Peyer's patch (tissue), 4 donors: ENCODE measurements around the gene SBNO1. TPM values are rescaled to one million over a fixed set of nuclear protein-coding genes. Genes with fewer than 3 reads are reported as not detected.

ENCODE experiments used
- DNase-seq, 3 donors: peaks; one replicate each; pipeline ENCODE4 v3.0.0-alpha.2; 2017 to 2019
- H3K27ac ChIP-seq, 4 donors: fragments of 200-600 bp; sonication (generic); one replicate each; pipeline ENCODE4 v1.5.1; 2016 to 2019
- H3K27me3 ChIP-seq, 2 donors: fragments of 200-600 bp; sonication (generic); one replicate each; pipeline ENCODE4 v1.5.1; 2019
- H3K36me3 ChIP-seq, 3 donors: fragments of 200-600 bp; sonication (generic); one replicate each; pipeline ENCODE4 v1.5.1; 2016 to 2019
- H3K4me1 ChIP-seq, 4 donors: fragments of 200-600 bp; sonication (generic); one replicate each; pipeline ENCODE4 v1.5.1; 2016 to 2019
- H3K4me3 ChIP-seq, 4 donors: fragments of 200-600 bp; sonication (generic); 1 replicate in 3 of 4; 2 replicates in 1 of 4; pipeline ENCODE4 v1.5.1; 2016 to 2019; ENCODE audit warnings: mild to moderate bottlenecking in 1 of 4
- H3K9me3 ChIP-seq, 4 donors: fragments of 200-600 bp; sonication (generic); one replicate each; pipeline ENCODE4 v1.5.1; 2016 to 2019; ENCODE audit warnings: mild to moderate bottlenecking in 1 of 4
- POLR2A ChIP-seq, 2 donors: fragments of 450-650 bp; IDR thresholded peaks; one replicate each; pipeline ENCODE4 v1.5.1; 2017; ENCODE audit warnings: antibody characterized with exemption in 2 of 2, mild to moderate bottlenecking in 2 of 2, moderate library complexity in 2 of 2
- total RNA-seq, 4 donors: library from RNA; depleted of rRNA; stranded (reverse); fragments of >200 nt; gene quantifications; one replicate each; pipeline ENCODE4 v1.1.0, GENCODE V29; 2016
- TF ChIP-seq, protein P1 (sequence below), 6 experiments: fragments of 450-650 bp in 4 of 6; fragments of 200-600 bp in 2 of 6; sonication (generic) in 1 of 6; IDR thresholded peaks; one replicate each; pipeline ENCODE4 v1.5.1; 2017 to 2019; ENCODE audit warnings: antibody characterized with exemption in 6 of 6, mild to moderate bottlenecking in 3 of 6, moderate library complexity in 1 of 6

The SBNO1 gene
- total RNA-seq, 4 donors from 2014 or later: 16.2 to 23.9 (median 18.8) TPM

DNA sequence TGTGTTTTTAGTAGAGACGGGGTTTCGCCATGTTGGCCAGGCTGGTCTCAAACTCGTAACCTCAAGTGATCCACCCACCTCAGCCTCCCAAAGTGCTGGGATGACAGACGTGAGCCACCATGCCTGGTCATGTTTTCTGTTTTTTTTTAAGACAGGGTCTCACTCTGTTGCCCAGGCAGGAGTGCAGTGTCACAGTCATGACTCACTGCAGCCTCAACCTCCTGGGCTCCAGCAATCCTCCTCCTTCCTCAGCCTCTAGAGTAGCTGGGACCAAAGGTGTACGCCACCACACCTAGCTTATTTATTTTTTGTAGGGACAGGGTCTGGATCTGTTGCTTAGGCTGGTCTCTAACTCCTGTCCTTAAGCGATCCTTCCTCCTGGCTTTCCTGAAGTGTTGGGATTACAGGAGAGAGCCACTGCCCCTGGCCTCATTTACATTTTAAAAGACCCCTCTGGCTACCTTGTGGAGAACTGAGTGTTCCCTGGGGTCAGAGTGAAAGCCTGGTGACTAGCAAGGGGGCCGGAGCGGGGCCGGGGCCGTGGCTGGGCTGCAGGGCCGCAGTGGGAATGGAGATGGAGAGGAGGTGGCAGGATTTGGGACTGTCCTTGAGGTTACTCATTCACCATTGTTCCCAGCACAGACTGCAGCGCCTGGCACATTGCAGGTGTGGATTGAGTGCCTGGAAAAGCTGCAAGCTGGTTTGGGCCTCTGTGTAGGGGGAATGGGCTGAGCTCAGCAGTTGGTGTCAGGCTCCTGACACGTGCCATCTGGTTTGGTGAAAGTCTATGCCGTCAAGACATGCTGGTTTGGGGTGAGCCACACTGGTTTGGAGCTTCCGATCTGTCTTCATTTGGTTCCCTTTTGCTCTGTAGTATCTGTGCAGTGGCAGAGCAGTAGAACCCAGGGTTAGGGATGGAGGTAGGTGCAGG lies 37.4 kb upstream of the SBNO1 start:
- TF ChIP-seq, protein P1, sequence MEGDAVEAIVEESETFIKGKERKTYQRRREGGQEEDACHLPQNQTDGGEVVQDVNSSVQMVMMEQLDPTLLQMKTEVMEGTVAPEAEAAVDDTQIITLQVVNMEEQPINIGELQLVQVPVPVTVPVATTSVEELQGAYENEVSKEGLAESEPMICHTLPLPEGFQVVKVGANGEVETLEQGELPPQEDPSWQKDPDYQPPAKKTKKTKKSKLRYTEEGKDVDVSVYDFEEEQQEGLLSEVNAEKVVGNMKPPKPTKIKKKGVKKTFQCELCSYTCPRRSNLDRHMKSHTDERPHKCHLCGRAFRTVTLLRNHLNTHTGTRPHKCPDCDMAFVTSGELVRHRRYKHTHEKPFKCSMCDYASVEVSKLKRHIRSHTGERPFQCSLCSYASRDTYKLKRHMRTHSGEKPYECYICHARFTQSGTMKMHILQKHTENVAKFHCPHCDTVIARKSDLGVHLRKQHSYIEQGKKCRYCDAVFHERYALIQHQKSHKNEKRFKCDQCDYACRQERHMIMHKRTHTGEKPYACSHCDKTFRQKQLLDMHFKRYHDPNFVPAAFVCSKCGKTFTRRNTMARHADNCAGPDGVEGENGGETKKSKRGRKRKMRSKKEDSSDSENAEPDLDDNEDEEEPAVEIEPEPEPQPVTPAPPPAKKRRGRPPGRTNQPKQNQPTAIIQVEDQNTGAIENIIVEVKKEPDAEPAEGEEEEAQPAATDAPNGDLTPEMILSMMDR (IDR thresholded peaks at IDR 0.05): no peak
- no peak for TF ChIP-seq POLR2A (IDR thresholded peaks at IDR 0.05)

DNA sequence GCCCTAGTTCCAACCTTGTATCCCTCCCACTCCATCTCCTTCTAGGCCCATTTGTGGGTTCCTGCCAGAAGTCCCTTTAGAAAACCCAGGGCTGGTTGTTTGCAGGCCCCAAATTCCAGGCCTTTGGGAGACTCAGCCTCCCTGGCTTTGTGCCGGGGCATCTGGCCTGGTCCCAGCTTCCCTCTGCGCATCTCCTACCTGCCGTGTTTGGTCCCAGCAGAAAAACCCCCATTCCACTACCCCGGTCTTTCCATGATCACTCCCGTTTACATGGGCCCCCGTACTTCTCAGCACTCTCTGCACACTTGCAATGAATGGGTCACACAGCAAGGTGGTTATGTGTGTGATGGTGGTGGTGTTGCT lies 34.6 kb upstream of the SBNO1 start:
- H3K4me3 ChIP-seq: no peak overlapping the region
- H3K36me3 ChIP-seq: peaks cover 0 to 81% (median 0%) of the 10 kb centered on the region in 3 donors
- no peaks in the 10 kb centered on the region for H3K27me3 ChIP-seq
- no peaks in the 10 kb centered on the region for H3K4me1 ChIP-seq
- no peaks in the 10 kb centered on the region for H3K9me3 ChIP-seq
- peak overlapping the region in 2 of 4 donors; percentile 59 to 64 for H3K27ac ChIP-seq
- DNase-seq: no peak
- TF ChIP-seq POLR2A (IDR thresholded peaks at IDR 0.05): no peak
- TF ChIP-seq, protein P1 (IDR thresholded peaks at IDR 0.05): no peak

More for the DNA sequence above, 37.4 kb upstream of the SBNO1 start:
- Histone ChIP-seq H3K9me3 (no peaks in the 10 kb centered on the region), H3K4me3 (no peak overlapping the region), H3K4me1 (no peaks in the 10 kb centered on the region), H3K27me3 (no peaks in the 10 kb centered on the region), H3K27ac (no peak overlapping the region), H3K36me3 (peaks cover 0 to 81% (median 5%) of the 10 kb centered on the region in 3 donors)
- no peak for DNase-seq

DNA sequence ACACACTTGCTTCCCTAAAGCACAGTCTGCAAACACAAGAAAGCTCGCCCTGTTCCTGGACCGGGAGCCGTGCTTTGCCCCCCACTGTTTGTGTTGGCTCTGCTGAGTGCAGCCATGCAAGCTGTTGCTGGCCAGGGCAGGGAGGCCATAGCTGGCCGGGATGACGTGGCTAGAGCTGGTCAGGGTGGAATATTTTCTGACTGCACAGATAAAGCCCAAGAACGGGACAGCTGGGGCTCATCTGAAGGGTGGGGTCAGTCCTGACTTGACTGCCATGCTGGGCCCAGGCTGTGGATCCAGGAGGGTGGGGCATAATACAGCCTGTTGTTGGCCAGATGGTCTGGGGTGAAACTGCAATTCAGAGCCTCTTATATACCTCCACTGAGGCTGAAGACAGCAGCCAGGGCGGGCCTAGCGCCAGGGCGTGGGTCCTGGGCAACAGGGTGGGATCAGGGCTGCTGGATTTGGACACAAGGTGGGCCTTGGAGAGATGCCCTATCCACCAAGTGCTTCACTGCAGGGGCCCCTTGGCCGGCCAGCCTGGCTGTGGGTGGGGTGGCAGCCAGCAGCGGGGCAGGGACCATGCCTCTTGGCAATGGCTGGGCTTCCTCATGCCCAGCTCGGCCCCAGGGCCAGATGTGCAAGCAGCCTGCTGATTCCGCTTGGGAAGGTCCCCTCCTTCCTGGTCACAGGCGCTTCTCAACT lies 34.1 kb upstream of the SBNO1 start:
- Histone ChIP-seq H3K36me3 (peaks cover 0 to 80% (median 0%) of the 10 kb centered on the region in 3 donors), H3K9me3 (no peaks in the 10 kb centered on the region), H3K4me3 (no peak overlapping the region), H3K27ac (peak overlapping the region in 2 of 4 donors; percentile 59 to 64), H3K27me3 (no peaks in the 10 kb centered on the region), H3K4me1 (no peaks in the 10 kb centered on the region)
- TF ChIP-seq POLR2A (IDR thresholded peaks at IDR 0.05): no peak
- TF ChIP-seq, protein P1 (IDR thresholded peaks at IDR 0.05): no peak
- DNase-seq: peak in 2 of 3 donors; percentile 56 to 68

DNA sequence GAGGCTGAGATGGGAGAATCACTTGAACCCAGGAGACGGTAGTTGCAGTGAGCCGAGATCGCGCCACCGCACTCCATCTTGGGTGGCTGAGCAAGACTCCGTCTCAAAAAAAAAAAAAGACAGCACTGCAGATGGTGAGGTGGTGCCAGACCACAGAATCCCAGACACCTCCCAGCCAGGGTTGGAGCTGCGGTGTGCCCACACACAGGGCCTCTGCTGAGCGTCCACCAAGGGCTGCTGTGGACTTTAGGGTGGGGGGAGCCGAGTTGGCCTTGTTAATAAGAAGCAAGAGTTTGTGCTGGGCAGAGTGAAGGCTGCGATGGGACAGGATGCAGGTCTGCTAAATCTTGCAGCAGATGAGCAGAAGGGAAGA lies 33.5 kb upstream of the SBNO1 start:
- DNase-seq: no peak
- Histone ChIP-seq H3K27ac (peak overlapping the region in 2 of 4 donors; percentile 59 to 64), H3K9me3 (no peaks in the 10 kb centered on the region), H3K36me3 (peaks cover 0 to 80% (median 0%) of the 10 kb centered on the region in 3 donors), H3K4me1 (no peaks in the 10 kb centered on the region), H3K27me3 (no peaks in the 10 kb centered on the region), H3K4me3 (no peak overlapping the region)
- TF ChIP-seq, protein P1 (IDR thresholded peaks at IDR 0.05): no peak

DNA sequence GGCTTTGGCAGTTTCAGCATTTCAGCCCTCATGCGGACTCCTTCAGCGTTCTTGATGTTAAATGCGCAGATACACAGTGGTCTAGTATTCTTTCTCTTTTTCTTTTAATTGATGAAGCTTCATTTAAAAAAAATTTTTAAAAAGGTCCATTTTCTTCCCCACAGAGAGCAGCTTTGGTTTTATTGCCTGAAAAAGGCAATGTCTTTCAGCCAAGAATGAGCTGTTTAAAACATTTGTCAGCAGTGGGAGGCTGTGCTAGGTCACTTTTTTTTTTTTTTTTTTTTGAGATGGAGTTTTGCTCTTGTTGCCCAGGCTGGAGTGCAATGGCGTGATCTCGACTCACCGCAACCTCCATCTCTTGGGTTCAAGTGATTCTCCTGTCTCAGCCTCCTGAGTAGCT lies 32.8 kb upstream of the SBNO1 start:
- Histone ChIP-seq H3K36me3 (peaks cover 0 to 78% (median 0%) of the 10 kb centered on the region in 3 donors), H3K9me3 (no peaks in the 10 kb centered on the region), H3K27ac (peak overlapping the region in 2 of 4 donors; percentile 59 to 64), H3K4me1 (no peaks in the 10 kb centered on the region), H3K4me3 (no peak overlapping the region), H3K27me3 (no peaks in the 10 kb centered on the region)
- DNase-seq: no peak
- TF ChIP-seq, protein P1 (IDR thresholded peaks at IDR 0.05): no peak
- TF ChIP-seq POLR2A (IDR thresholded peaks at IDR 0.05): no peak
